ENCODE results near the gene POLR2J. TPM values are rescaled to one million over a fixed set of nuclear protein-coding genes. Genes with fewer than 3 reads are reported as not detected.
"Not testable (repeated sequence)": the region's sequence is repeated elsewhere in the genome, so short reads cannot be mapped to it uniquely, and the experiment has no call there.

POLR2J gene
- total and polyA plus RNA-seq, 5 donors: 51.0 to 176 (median 62.3) TPM

- H3K27me3 ChIP-seq (ENCODE audit: control insufficient read depth, insufficient read depth); intact Hi-C loops (cut with DNase I); H3K4me1 ChIP-seq (ENCODE audit: control insufficient read depth, insufficient read depth, low read length); H3K9me3 ChIP-seq (ENCODE audit: control insufficient read depth, low read length): not testable (repeated sequence)
- 8% methylated on average over 5 of the region's 5 CpGs for WGBS
- DNase-seq (peak in 2 of 3 donors; percentile 75 to 76), ATAC-seq (peak; percentile 2 to 10)
- peak overlapping the region; percentile 30 for H3K4me3 ChIP-seq (ENCODE audit: low read length)
- H3K27ac ChIP-seq (ENCODE audit: low read length): peak overlapping the region; percentile 57
Measured at GRCh38 chr7:102512642-102513221, 34.0 kb upstream of the POLR2J start.

- H3K27me3 ChIP-seq (ENCODE audit: control insufficient read depth, insufficient read depth); H3K9me3 ChIP-seq (ENCODE audit: control insufficient read depth, low read length); H3K4me3 ChIP-seq (ENCODE audit: low read length); H3K27ac ChIP-seq (ENCODE audit: low read length); H3K4me1 ChIP-seq (ENCODE audit: control insufficient read depth, insufficient read depth, low read length); intact Hi-C loops (cut with DNase I); DNase-seq: not testable (repeated sequence)
- no CpG with 5 or more reads among the region's 30 CpGs for WGBS
- peak; percentile 73 to 75 for ATAC-seq
Measured at GRCh38 chr7:102511860-102512522, 33.3 kb upstream of the POLR2J start.

- 65% methylated on average over 5 of the region's 8 CpGs for WGBS
- H3K27ac ChIP-seq (ENCODE audit: low read length); intact Hi-C loops (cut with DNase I); H3K4me3 ChIP-seq (ENCODE audit: low read length); H3K9me3 ChIP-seq (ENCODE audit: control insufficient read depth, low read length); H3K27me3 ChIP-seq (ENCODE audit: control insufficient read depth, insufficient read depth); ATAC-seq; H3K4me1 ChIP-seq (ENCODE audit: control insufficient read depth, insufficient read depth, low read length): not testable (repeated sequence)
- peak in 2 of 3 donors; percentile 40 to 45 for DNase-seq
Measured at GRCh38 chr7:102510575-102510974, 31.9 kb upstream of the POLR2J start.

- H3K9me3 ChIP-seq (ENCODE audit: control insufficient read depth, low read length); H3K4me1 ChIP-seq (ENCODE audit: control insufficient read depth, insufficient read depth, low read length); H3K27ac ChIP-seq (ENCODE audit: low read length); intact Hi-C loops (cut with DNase I); H3K4me3 ChIP-seq (ENCODE audit: low read length); ATAC-seq; H3K27me3 ChIP-seq (ENCODE audit: control insufficient read depth, insufficient read depth): not testable (repeated sequence)
- DNase-seq: peak in 2 of 3 donors; percentile 51 to 53
- WGBS: 83% methylated on average over 2 of the region's 8 CpGs
Measured at GRCh38 chr7:102507410-102508088, 28.8 kb upstream of the POLR2J start.

GRCh38 chr7:102505298-102506185 is 26.8 kb upstream of the POLR2J start:
- H3K27me3 ChIP-seq (ENCODE audit: control insufficient read depth, insufficient read depth); H3K4me3 ChIP-seq (ENCODE audit: low read length); H3K27ac ChIP-seq (ENCODE audit: low read length); H3K9me3 ChIP-seq (ENCODE audit: control insufficient read depth, low read length); H3K4me1 ChIP-seq (ENCODE audit: control insufficient read depth, insufficient read depth, low read length); intact Hi-C loops (cut with DNase I): not testable (repeated sequence)
- peak; percentile 60 to 88 for ATAC-seq
- WGBS: 72% methylated on average over 5 of the region's 24 CpGs
- peak in 2 of 3 donors; percentile 13 to 38 for DNase-seq

- H3K9me3 ChIP-seq (ENCODE audit: control insufficient read depth, low read length); intact Hi-C loops (cut with DNase I); H3K27ac ChIP-seq (ENCODE audit: low read length); H3K4me1 ChIP-seq (ENCODE audit: control insufficient read depth, insufficient read depth, low read length); H3K27me3 ChIP-seq (ENCODE audit: control insufficient read depth, insufficient read depth); DNase-seq; H3K4me3 ChIP-seq (ENCODE audit: low read length): not testable (repeated sequence)
- WGBS: no CpG with 5 or more reads among the region's 12 CpGs
- peak in 1 of 2 donors; percentile 5 for ATAC-seq
Measured at GRCh38 chr7:102503141-102503540, 24.4 kb upstream of the POLR2J start.

- H3K27me3 ChIP-seq (ENCODE audit: control insufficient read depth, insufficient read depth); ATAC-seq; H3K9me3 ChIP-seq (ENCODE audit: control insufficient read depth, low read length); intact Hi-C loops (cut with DNase I); H3K27ac ChIP-seq (ENCODE audit: low read length); H3K4me3 ChIP-seq (ENCODE audit: low read length); H3K4me1 ChIP-seq (ENCODE audit: control insufficient read depth, insufficient read depth, low read length): not testable (repeated sequence)
- WGBS: 92% methylated on average over 11 of the region's 16 CpGs
- peak in 2 of 3 donors; percentile 41 to 47 for DNase-seq
Measured at GRCh38 chr7:102498321-102498720, 19.6 kb upstream of the POLR2J start.

- H3K4me3 ChIP-seq (ENCODE audit: low read length); H3K27me3 ChIP-seq (ENCODE audit: control insufficient read depth, insufficient read depth); ATAC-seq; H3K9me3 ChIP-seq (ENCODE audit: control insufficient read depth, low read length); H3K27ac ChIP-seq (ENCODE audit: low read length); H3K4me1 ChIP-seq (ENCODE audit: control insufficient read depth, insufficient read depth, low read length); intact Hi-C loops (cut with DNase I): not testable (repeated sequence)
- DNase-seq: peak in 2 of 3 donors; percentile 52 to 63
- 77% methylated on average over 1 of the region's 5 CpGs for WGBS
Measured at GRCh38 chr7:102497308-102497707, 18.6 kb upstream of the POLR2J start.

- WGBS: 76% methylated on average over 3 of the region's 10 CpGs
- ATAC-seq: not testable (repeated sequence)
- peak in 2 of 3 donors; percentile 23 to 30 for DNase-seq
Measured at GRCh38 chr7:102496861-102497260, 18.1 kb upstream of the POLR2J start.

GRCh38 chr7:102494473-102495149 is 15.9 kb upstream of the POLR2J start:
- H3K4me1 ChIP-seq (ENCODE audit: control insufficient read depth, insufficient read depth, low read length); H3K9me3 ChIP-seq (ENCODE audit: control insufficient read depth, low read length); intact Hi-C loops (cut with DNase I); DNase-seq; H3K27me3 ChIP-seq (ENCODE audit: control insufficient read depth, insufficient read depth); H3K27ac ChIP-seq (ENCODE audit: low read length); H3K4me3 ChIP-seq (ENCODE audit: low read length): not testable (repeated sequence)
- no CpG with 5 or more reads among the region's 67 CpGs for WGBS
- peak; percentile 32 to 49 for ATAC-seq

More at GRCh38 chr7:102496861-102497260, 18.1 kb upstream of the POLR2J start:
- H3K4me3 ChIP-seq (ENCODE audit: low read length); H3K27me3 ChIP-seq (ENCODE audit: control insufficient read depth, insufficient read depth); H3K27ac ChIP-seq (ENCODE audit: low read length); H3K9me3 ChIP-seq (ENCODE audit: control insufficient read depth, low read length); H3K4me1 ChIP-seq (ENCODE audit: control insufficient read depth, insufficient read depth, low read length); intact Hi-C loops (cut with DNase I): not testable (repeated sequence)

Measured in right cardiac atrium (tissue), 5 donors.